ENCODE results near the gene LARP4B. TPM values are rescaled to one million over a fixed set of nuclear protein-coding genes. Genes with fewer than 3 reads are reported as not detected.

The LARP4B gene
- total RNA-seq, 3 donors from 2014 or later, result 47.5 to 70.8 (median 68.5) TPM

DNA sequence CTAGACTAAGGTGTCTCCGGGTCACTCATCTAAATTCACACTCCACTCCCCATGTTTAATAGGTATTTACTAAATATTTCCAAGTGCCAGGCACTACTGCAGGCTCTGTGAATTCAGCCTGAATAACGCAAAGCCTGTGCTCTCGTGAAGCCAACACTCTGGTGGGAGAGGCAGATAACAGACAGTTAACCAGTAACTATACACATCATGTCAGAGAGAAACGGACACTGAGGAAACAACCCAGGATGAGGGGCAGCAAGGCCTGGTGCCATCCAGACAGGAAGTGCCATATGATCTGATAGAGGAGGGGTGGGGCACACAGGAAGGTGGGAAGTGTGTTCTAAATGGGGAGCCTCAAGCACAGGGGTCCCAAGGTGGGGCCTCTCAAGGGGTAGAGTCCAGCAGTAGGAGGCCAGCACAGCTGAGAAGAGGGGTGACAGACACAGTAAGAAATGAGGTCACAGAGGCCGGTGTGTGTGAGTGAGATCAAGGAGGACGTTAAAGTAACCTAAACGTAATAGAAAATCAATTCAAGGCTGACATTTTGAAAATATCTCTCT is 85.3 kb downstream of the LARP4B start:
- intact Hi-C loops (cut with DNase I; ENCODE audit: low total_unique reads), result no loop called here
- no peaks in the 10 kb centered on the region for H3K4me1 ChIP-seq
- no peak overlapping the region for H3K27ac ChIP-seq
- peaks cover 9% of the 10 kb centered on the region for H3K36me3 ChIP-seq
- no peak for DNase-seq (ENCODE audit: low spot score in 2 of 2)
- peaks cover 0 to 6% of the 10 kb centered on the region in 2 donors for H3K9me3 ChIP-seq
- TF ChIP-seq, protein P1, sequence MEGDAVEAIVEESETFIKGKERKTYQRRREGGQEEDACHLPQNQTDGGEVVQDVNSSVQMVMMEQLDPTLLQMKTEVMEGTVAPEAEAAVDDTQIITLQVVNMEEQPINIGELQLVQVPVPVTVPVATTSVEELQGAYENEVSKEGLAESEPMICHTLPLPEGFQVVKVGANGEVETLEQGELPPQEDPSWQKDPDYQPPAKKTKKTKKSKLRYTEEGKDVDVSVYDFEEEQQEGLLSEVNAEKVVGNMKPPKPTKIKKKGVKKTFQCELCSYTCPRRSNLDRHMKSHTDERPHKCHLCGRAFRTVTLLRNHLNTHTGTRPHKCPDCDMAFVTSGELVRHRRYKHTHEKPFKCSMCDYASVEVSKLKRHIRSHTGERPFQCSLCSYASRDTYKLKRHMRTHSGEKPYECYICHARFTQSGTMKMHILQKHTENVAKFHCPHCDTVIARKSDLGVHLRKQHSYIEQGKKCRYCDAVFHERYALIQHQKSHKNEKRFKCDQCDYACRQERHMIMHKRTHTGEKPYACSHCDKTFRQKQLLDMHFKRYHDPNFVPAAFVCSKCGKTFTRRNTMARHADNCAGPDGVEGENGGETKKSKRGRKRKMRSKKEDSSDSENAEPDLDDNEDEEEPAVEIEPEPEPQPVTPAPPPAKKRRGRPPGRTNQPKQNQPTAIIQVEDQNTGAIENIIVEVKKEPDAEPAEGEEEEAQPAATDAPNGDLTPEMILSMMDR (IDR thresholded peaks at IDR 0.05), result no peak
- TF ChIP-seq POLR2A (IDR thresholded peaks at IDR 0.05), result no peak
- no peak for TF ChIP-seq POLR2AphosphoS5 (IDR thresholded peaks at IDR 0.05)
- H3K27me3 ChIP-seq, result no peaks in the 10 kb centered on the region
- no peak overlapping the region for H3K4me3 ChIP-seq

DNA sequence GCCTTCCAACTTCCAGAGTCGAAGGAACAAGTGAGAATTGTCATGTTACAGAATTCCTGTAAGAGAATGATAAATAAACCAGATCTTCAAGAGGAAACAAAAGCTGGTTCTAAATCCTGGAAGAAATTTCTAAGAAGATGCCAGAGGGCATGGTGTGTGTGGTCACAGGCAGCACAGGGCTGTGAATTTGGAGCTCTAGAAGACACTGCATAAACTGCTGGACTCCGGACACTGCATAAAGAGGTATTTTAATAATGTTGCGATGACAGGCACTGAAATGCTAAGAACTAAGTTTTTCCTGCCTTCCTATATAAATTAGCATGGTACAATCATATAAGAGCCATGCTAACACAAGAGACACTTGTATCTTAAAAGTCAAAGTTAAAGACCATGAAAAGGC is 86.0 kb downstream of the LARP4B start:
- Histone ChIP-seq H3K36me3 (peaks cover 9% of the 10 kb centered on the region), H3K9me3 (peaks cover 0 to 6% of the 10 kb centered on the region in 2 donors), H3K4me3 (no peak overlapping the region), H3K27ac (no peak overlapping the region), H3K27me3 (no peaks in the 10 kb centered on the region), H3K4me1 (no peaks in the 10 kb centered on the region)
- no peak for TF ChIP-seq POLR2A (IDR thresholded peaks at IDR 0.05)
- TF ChIP-seq, protein P1 (IDR thresholded peaks at IDR 0.05), result no peak
- TF ChIP-seq POLR2AphosphoS5 (IDR thresholded peaks at IDR 0.05), result no peak
- DNase-seq (ENCODE audit: low spot score in 2 of 2), result no peak
- intact Hi-C loops (cut with DNase I; ENCODE audit: low total_unique reads), result no loop called here

DNA sequence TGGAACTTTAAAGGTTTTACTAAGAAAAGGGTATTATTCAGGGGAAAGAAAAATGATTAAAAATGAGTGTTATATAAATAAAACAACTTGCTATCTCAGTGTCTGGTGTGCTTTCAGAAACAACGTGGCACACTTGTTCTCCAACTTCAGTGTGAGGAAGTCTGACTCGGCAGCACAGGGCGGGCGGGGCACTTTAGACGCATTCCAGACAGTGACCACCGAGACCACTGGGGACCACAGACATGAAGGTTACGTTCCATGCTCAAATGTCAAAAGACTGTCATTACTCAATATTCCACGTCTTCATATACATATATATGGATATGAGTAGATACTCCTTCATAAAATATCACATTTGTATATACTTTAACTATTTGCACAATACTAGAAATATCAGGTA is 87.0 kb downstream of the LARP4B start:
- H3K27ac ChIP-seq, result no peak overlapping the region
- no peaks in the 10 kb centered on the region for H3K4me1 ChIP-seq
- intact Hi-C loops (cut with DNase I; ENCODE audit: low total_unique reads), result no loop called here
- no peaks in the 10 kb centered on the region for H3K27me3 ChIP-seq
- TF ChIP-seq POLR2A (IDR thresholded peaks at IDR 0.05), result no peak
- H3K36me3 ChIP-seq, result peaks cover 8% of the 10 kb centered on the region
- no peaks in the 10 kb centered on the region for H3K9me3 ChIP-seq
- no peak overlapping the region for H3K4me3 ChIP-seq
- DNase-seq (ENCODE audit: low spot score in 2 of 2), result no peak

DNA sequence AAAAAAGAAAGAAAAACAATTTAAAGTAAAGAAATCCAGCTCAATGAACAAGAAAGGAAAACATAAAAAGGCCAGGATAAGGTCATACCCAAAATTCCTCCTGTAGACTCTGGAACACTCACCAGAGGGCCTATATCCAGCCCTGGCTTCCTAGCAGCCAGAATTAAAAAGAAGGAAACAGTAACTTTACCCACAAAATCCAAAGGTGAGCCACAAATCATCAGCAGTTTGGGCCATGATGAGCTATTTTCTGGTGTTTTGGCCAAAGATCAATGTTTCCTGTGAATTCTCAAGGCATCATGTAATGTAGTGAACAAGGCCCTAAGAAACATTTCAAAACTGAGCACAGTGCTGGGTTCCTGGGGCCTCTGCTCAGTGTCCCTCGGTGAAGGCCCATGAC is 87.8 kb downstream of the LARP4B start:
- Histone ChIP-seq H3K4me1 (no peaks in the 10 kb centered on the region), H3K27ac (no peak overlapping the region), H3K27me3 (no peaks in the 10 kb centered on the region), H3K36me3 (peaks cover 4% of the 10 kb centered on the region), H3K4me3 (no peak overlapping the region), H3K9me3 (no peaks in the 10 kb centered on the region)
- DNase-seq (ENCODE audit: low spot score in 2 of 2), result no peak
- TF ChIP-seq POLR2A (IDR thresholded peaks at IDR 0.05) (no peak), POLR2AphosphoS5 (IDR thresholded peaks at IDR 0.05) (no peak)
- TF ChIP-seq, protein P1 (IDR thresholded peaks at IDR 0.05), result no peak
- intact Hi-C loops (cut with DNase I; ENCODE audit: low total_unique reads), result no loop called here

DNA sequence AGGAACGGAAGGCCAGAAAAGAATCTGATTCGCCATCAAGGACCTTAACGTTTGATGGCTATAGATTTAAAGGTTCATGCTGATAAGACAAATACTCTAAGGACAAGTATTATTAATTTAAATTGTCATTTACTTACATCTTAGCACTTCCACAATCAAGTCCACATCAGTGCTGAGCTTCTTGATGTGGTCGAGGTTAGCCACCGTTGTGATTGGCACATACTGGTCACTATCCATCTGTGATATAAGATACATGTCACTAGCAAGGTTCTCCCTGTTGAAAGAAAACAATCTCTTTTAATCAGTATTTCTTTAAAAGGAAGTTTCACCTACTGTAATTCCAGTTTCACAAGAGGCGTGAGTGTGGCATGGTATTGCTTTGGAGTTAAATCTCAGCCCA is 88.7 kb downstream of the LARP4B start:
- no peaks in the 10 kb centered on the region for H3K27me3 ChIP-seq
- TF ChIP-seq POLR2AphosphoS5 (IDR thresholded peaks at IDR 0.05) (no peak), POLR2A (IDR thresholded peaks at IDR 0.05) (no peak)
- TF ChIP-seq, protein P1 (IDR thresholded peaks at IDR 0.05), result no peak
- H3K9me3 ChIP-seq, result no peaks in the 10 kb centered on the region
- H3K36me3 ChIP-seq, result peaks cover 4% of the 10 kb centered on the region
- H3K27ac ChIP-seq, result no peak overlapping the region
- DNase-seq (ENCODE audit: low spot score in 2 of 2), result no peak
- no peaks in the 10 kb centered on the region for H3K4me1 ChIP-seq
- intact Hi-C loops (cut with DNase I; ENCODE audit: low total_unique reads), result no loop called here
- no peak overlapping the region for H3K4me3 ChIP-seq

DNA sequence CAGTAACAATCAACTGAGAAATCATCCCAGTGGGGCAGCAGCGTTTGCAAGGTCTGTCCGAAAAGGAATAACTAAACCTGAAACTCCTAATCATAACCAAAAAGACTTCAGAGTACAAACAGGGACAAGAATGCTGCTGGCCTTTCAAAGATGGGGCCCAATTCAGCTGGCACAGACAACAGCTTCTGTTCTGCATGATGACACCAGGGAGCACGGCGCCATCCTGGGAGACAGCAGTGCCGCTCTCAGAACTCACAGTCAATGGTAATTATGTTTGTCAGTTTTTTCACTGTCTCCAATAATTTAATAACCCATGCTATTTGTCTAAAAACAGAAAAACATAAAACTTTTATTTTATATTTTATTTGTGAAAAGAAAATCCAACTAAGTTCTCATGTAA is 90.0 kb downstream of the LARP4B start:
- no peaks in the 10 kb centered on the region for H3K9me3 ChIP-seq
- H3K27ac ChIP-seq, result no peak overlapping the region

More for the DNA sequence above, 90.0 kb downstream of the LARP4B start:
- Histone ChIP-seq H3K4me1 (no peaks in the 10 kb centered on the region), H3K4me3 (no peak overlapping the region), H3K27me3 (no peaks in the 10 kb centered on the region), H3K36me3 (peaks cover 4% of the 10 kb centered on the region)
- intact Hi-C loops (cut with DNase I; ENCODE audit: low total_unique reads), result no loop called here
- TF ChIP-seq POLR2A (IDR thresholded peaks at IDR 0.05) (no peak), POLR2AphosphoS5 (IDR thresholded peaks at IDR 0.05) (no peak)
- TF ChIP-seq, protein P1 (IDR thresholded peaks at IDR 0.05), result no peak
- no peak for DNase-seq (ENCODE audit: low spot score in 2 of 2)

Measured in breast epithelium (tissue), 4 donors.